ENCODE results near the gene NFAT5. TPM values are rescaled to one million over a fixed set of nuclear protein-coding genes. Genes with fewer than 3 reads are reported as not detected.
"Not testable (repeated sequence)": the region's sequence is repeated elsewhere in the genome, so short reads cannot be mapped to it uniquely, and the experiment has no call there.

NFAT5 gene
- polyA plus RNA-seq, 12 donors: 13.4 to 36.2 (median 17.9) TPM; not detected in 1

DNA sequence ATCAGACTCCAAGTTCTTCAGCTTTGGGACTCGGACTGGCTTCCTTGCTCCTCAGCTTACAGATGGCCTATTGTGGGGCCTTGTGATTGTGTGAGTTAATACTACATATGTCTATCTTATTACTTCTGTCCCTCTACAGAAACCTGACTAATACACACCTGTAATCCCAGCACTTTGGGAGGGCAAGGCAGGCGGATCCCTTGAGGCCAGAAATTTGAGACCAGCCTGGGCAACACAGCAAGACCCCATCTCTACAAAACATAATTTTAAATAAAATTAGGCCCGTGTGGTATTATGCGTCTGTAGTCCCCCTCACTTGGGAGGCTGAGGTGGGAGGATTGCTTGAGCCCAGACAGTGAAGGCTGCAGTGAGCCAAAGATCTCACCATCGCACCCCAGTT is 165.5 kb downstream of the NFAT5 start:
- not testable (repeated sequence) for DNase-seq

DNA sequence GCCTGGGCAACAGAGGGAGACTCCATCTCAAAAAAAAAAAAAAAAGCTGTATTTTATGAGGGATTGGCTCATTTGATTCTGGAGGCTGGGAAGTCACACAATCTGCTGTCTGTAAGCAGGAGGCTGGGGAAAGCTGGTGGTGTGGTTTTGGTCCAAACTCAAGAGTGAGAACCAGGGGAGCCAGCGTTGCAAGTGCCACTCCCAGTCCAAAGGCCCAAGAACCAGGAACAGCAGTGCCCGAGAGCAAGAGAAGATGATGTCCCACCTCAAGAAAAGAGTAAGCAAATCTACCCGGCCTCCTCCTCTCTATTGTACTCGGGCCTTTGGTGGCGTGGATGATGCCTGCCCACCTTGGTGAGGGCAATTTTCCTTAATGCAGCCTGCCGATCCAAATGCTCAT is 166.3 kb downstream of the NFAT5 start:
- no peak for DNase-seq

DNA sequence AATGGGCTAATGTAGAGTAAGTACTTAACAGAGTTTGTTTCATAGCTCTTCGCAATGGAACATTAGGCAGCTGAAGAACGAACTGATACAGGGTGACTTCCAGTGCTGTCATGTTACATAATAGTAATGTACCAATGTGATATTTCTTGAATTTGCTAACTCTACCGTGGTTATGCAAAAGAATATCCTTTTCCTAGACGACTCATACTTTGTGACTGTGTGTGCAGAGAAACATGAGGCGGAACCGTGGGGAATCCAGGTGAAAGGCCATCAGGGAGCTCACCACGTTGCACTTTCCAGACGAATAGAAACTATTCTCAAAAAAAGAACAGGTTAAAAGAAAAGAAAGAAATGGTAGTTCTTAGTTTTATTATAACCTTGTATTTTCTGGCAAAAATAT is 175.8 kb downstream of the NFAT5 start:
- no peak for DNase-seq

DNA sequence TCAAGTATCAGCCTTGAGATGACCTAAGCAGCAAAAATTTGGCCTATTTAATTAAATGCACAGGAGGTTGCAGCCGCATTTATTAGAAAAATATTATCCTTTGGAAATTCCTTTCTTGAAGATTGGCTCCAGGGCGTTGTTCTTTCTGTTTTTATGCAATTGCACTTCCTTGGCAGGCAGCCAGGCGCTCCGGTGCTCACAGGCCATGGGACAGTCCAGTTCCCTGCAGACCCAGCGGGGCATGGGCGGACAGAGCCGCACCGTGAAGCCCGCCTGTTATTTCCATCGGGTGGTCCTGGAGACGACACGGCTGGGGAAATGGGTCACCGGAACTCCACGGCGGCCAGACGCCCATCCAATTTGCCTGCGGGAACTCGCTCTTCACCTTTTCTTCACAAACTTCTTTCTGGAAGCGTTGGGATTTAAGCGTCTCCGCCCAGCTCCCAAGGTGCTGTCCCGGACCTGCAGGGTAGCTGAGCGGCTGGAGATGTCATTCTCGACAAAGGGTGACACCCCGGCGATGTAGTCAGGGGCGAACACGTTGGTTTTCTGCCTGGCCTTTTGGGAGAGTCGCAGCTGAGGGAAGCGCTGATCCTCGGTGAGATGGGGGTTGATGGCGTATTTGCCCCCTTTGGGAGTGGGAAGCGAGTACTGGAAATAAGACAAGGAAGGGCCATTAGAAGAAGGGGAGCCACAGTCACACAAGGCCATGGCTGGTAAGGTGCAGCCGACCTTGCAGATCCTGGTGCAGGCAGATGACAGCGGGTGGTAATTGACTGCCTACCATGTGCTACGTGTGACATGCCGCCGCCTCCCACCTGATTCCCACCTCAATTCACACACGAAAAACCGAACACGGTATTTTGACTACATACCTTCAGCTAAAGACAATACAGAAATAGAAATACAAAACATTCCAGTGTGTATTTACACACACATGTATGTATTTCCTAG is 176.5 kb downstream of the NFAT5 start:
- DNase-seq: peak; percentile 36

DNA sequence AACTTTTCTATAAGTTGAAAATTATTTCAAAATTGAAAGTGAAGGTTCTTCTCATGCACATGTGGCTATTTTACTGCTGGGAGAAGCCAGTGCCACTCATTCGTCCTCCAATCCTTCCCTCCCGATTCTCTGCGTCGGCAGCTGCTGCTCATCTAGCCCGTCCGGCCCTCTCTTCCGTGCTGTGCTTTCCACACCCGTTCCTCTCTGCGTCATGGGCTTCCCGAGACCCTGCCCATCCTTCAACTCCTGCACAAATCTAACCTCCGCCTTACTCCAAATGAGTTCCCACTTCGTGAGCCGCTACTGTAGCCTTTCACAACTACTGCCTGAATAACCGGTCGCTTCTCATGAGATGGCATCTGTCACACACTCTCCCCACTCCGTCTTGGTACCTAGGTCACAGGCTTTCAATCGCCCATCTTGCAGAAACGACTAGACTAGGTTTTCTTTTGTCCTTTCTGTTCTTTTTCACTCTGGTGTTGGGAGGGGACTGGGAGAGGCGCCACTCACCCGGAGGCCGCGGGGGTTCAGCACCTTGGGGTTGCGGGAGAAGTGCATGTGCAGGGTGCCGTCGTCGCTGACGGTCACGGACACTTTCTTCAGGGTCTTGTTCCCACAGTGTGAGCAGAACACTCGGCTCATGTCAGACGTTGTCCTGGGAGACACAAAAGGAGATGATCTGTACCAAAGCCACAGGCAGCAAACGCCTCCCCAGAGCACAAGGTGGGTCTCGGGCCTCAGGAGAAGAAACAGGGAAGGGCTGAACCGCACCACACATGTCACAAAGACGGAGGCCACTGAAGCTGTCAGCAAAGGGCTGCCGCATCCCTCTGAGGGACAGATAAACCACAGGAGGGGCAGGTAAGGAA is 178.8 kb downstream of the NFAT5 start:
- no peak for DNase-seq

DNA sequence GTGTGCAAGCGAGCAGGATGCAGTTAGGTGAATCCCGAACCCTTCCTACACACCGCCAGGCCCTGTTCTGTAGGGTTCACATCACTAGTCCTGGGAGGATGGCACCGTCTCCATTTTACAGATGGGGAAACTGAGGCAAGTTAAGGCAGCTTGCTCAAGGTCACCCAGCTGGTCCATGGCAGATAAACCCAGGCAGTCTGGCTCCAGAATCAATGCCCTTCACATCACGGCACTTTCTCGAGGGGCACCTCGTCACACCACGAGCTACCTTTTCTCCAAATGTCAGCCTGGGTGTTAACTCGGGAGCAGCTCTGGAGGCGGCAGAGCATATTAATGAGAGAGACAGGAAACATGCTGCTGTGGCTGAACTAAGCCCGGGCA is 179.5 kb downstream of the NFAT5 start:
- DNase-seq: no peak

DNA sequence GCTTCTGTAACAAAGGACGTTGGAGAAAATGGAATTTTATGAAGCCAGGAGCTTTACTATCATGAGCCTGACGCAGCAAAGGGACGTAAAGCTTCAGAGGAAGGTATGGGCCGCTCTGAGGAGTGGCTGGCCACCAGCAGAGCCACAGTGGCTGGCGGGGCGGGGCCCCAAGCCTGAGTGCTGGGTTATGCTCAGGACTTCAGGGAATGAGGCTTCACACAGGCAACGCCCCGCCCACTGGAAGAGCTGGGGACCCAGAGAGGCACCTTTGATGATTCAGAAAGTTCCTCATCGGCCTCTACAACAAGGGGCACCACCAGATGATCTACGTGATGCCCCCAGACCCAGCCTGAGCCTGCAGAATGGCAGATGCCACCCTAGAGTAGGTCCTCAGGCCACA is 180.2 kb downstream of the NFAT5 start:
- no peak for DNase-seq

DNA sequence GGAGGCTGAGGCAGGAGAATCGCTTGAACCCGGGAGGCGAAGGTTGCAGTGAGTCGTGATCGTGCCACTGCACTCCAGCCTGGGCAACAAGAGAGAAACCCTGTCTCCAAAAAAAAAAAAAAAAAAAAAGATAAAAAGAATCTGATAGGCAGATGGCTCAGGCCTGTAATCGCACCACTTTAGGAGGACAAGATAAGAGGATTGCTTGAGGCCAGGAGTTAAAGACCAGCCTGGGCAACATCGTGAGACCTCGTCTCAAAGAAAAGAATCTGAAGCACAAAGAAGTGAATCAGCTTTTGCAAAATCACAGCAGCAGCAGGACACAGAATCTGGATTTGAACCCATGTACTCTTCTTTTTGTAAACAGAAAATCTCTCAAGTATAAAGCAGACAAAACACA is 181.3 kb downstream of the NFAT5 start:
- DNase-seq: no peak

DNA sequence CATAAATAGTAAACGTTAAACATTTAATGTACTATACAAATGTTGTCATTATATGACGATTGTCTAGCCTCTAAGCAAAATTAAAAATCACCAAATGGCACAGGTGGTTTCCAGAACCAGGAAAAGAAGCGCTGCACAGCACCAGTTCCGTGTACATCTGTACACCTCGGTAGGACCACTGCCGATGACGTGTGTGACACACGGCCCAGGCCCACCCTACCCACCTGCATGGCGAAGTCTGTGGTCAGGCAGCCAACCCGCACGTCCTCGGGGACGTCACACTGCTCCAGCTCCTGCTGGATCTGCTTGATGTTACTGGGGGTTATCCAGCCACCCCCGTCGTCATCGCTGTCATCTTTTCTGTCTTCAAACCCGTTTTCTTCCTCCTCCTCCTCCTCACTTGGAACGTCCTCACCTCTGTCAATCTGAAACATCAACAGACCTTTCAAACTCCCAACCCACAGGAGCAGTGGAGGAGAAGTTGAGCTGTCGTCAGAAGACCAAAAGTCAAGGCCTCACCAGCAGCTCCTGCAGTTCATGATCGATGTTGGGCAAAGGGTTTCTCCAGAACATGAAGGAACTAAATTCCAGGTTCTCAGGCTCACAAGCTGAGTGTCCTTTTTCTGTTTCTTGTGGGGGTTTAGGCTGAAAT is 183.1 kb downstream of the NFAT5 start:
- DNase-seq: no peak

DNA sequence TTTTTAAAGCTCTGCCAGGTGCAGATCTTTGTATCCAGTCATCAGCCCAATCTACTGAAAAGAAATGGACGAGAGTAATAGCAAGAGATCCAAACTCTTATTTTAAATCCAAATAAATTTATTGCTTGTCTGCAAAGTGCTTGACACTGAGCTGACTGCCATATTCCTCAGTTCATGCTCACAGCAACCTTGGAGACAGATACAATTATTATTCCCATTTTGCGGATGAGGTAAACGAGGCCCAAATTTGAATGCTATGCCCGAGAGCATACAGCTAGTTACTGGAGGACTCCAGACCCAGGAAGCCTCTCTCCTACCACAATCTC is 188.3 kb downstream of the NFAT5 start:
- DNase-seq: no peak

Other genes with a start within 250 kb of the NFAT5 start
- 1 to 10 TPM in 10 of 12 donors, not detected in 2; 1.6 to 4.1 (median 2.7) TPM for gene PDF, start 235.4 kb upstream of the NFAT5 start, polyA plus RNA-seq (ENCODE audit: insufficient read length in 12 of 12)
- 10 to 100 TPM in 11 of 12 donors, not detected in 1; 18.5 to 26.9 (median 22.5) TPM for gene COG8, start 226.4 kb upstream of the NFAT5 start, polyA plus RNA-seq (ENCODE audit: insufficient read length in 12 of 12)
- gene NIP7, start 226.2 kb upstream of the NFAT5 start, polyA plus RNA-seq (ENCODE audit: insufficient read length in 12 of 12): 10 to 100 TPM in 11 of 12 donors, not detected in 1; 15.9 to 34.5 (median 26.2) TPM
- gene TMED6, start 214.2 kb upstream of the NFAT5 start, polyA plus RNA-seq (ENCODE audit: insufficient read length in 12 of 12): 1 to 10 TPM in 9 of 12 donors, under 1 TPM in 1, not detected in 2; 0.90 to 2.2 (median 1.4) TPM
- 10 to 100 TPM in 11 of 12 donors, not detected in 1; 13.6 to 50.9 (median 29.8) TPM for gene TERF2, start 180.0 kb upstream of the NFAT5 start, polyA plus RNA-seq (ENCODE audit: insufficient read length in 12 of 12)
- gene CYB5B, start 141.3 kb upstream of the NFAT5 start, polyA plus RNA-seq (ENCODE audit: insufficient read length in 12 of 12): 10 to 100 TPM in 11 of 12 donors, not detected in 1; 51.2 to 83.8 (median 68.1) TPM
- gene NQO1, start 160.6 kb downstream of the NFAT5 start, polyA plus RNA-seq (ENCODE audit: insufficient read length in 12 of 12): 1 to 10 TPM in 11 of 12 donors, not detected in 1; 4.5 to 9.7 (median 6.7) TPM
- gene NOB1, start 189.0 kb downstream of the NFAT5 start, polyA plus RNA-seq (ENCODE audit: insufficient read length in 12 of 12): 10 to 100 TPM in 11 of 12 donors, not detected in 1; 36.5 to 78.6 (median 45.1) TPM
- gene WWP2, start 196.4 kb downstream of the NFAT5 start, polyA plus RNA-seq (ENCODE audit: insufficient read length in 12 of 12): 10 to 100 TPM in 11 of 12 donors, not detected in 1; 15.0 to 24.2 (median 15.9) TPM

All from muscle of arm (tissue), 12 donors.